Liver (tissue), 9 donors: ENCODE measurements around the gene TAP2. TPM values are rescaled to one million over a fixed set of nuclear protein-coding genes. Genes with fewer than 3 reads are reported as not detected.

Experiments
- DNase-seq: peaks from one replicate; pipeline ENCODE4 v3.0.0-alpha.2; 2017; ENCODE audit warnings: low spot score
- H3K27ac ChIP-seq, 2 donors: one replicate each; pipeline ENCODE4 v1.7.0; 2013; ENCODE audit warnings: inconsistent platforms in 2 of 2, low read length in 2 of 2, control low read depth in 1 of 2, low read depth in 1 of 2, mild to moderate bottlenecking in 1 of 2
- H3K27me3 ChIP-seq, 4 donors: one replicate each; pipeline versions ENCODE4 v1.6.1 to v1.7.0; 2013; ENCODE audit warnings: low read length in 3 of 4, inconsistent platforms in 1 of 4, mild to moderate bottlenecking in 1 of 4, moderate library complexity in 1 of 4; ENCODE audit not compliant: control insufficient read depth in 4 of 4, insufficient read depth in 4 of 4
- H3K36me3 ChIP-seq, 4 donors: one replicate each; pipeline versions ENCODE4 v1.6.1 to v1.7.0; 2013; ENCODE audit warnings: low read length in 3 of 4, mild to moderate bottlenecking in 3 of 4, low read depth in 1 of 4, moderate library complexity in 1 of 4; ENCODE audit not compliant: control insufficient read depth in 4 of 4, insufficient read depth in 3 of 4
- H3K4me1 ChIP-seq, 4 donors: one replicate each; pipeline versions ENCODE4 v1.6.1 to v1.7.0; 2013; ENCODE audit warnings: low read length in 3 of 4, mild to moderate bottlenecking in 3 of 4, moderate library complexity in 1 of 4; ENCODE audit not compliant: control insufficient read depth in 4 of 4, insufficient read depth in 4 of 4
- H3K4me3 ChIP-seq, 3 donors: one replicate each; pipeline versions ENCODE4 v1.6.1 to v1.7.0; 2013; ENCODE audit warnings: low read length in 3 of 3, control low read depth in 1 of 3, low read depth in 1 of 3, mild to moderate bottlenecking in 1 of 3
- H3K9ac ChIP-seq, 2 donors: one replicate each; pipeline ENCODE4 v1.7.0; 2013; ENCODE audit warnings: low read length in 2 of 2, mild to moderate bottlenecking in 2 of 2, moderate library complexity in 2 of 2, control low read depth in 1 of 2, low read depth in 1 of 2
- H3K9me3 ChIP-seq, 4 donors: one replicate each; pipeline versions ENCODE4 v1.6.1 to v1.7.0; 2013; ENCODE audit warnings: low read length in 3 of 4; ENCODE audit not compliant: control insufficient read depth in 4 of 4
- EGR1 ChIP-seq, 2 donors: IDR thresholded peaks; 2 replicates each; pipeline ENCODE4 v1.6.1; 2016 to 2018; ENCODE audit warnings: antibody characterized with exemption in 2 of 2, low read depth in 2 of 2
- FOXA2 ChIP-seq: IDR thresholded peaks from 2 replicates; pipeline ENCODE4 v1.6.1; 2016; ENCODE audit warnings: antibody characterized with exemption
- GABPA ChIP-seq, 2 donors: IDR thresholded peaks in 1 of 2; conservative IDR thresholded peaks in 1 of 2; 2 replicates each; pipeline ENCODE4 v1.6.1; 2016; ENCODE audit warnings: antibody characterized with exemption in 2 of 2, mild to moderate bottlenecking in 1 of 2, moderate library complexity in 1 of 2
- HNF4G ChIP-seq: IDR thresholded peaks from 2 replicates; pipeline ENCODE4 v1.6.1; 2016; ENCODE audit warnings: antibody characterized with exemption
- JUND ChIP-seq, 2 donors: IDR thresholded peaks; 2 replicates each; pipeline ENCODE4 v1.6.1; 2016; ENCODE audit warnings: antibody characterized with exemption in 2 of 2
- RXRA ChIP-seq, 2 donors: IDR thresholded peaks; 2 replicates each; pipeline ENCODE4 v1.6.1; 2017 to 2018; ENCODE audit warnings: antibody characterized with exemption in 2 of 2, mild to moderate bottlenecking in 1 of 2
- SP1 ChIP-seq: IDR thresholded peaks from 2 replicates; pipeline ENCODE4 v1.6.1; 2018; ENCODE audit warnings: antibody characterized with exemption, mild to moderate bottlenecking
- TAF1 ChIP-seq: conservative IDR thresholded peaks from 2 replicates; pipeline ENCODE4 v1.6.1; 2016; ENCODE audit warnings: antibody characterized with exemption, mild to moderate bottlenecking
- WGBS: extraction: QIAGEN DNeasy Blood & Tissue Kit; methylation state at CpG from one replicate; pipeline ENCODE4 v1.1.7; 2013; 5-methylcytosine and 5-hydroxymethylcytosine counted together
- polyA plus RNA-seq, 2 donors: library from polyadenylated mRNA; stranded (reverse) in 1 of 2; unstranded in 1 of 2; fragments of 200-250 nt in 1 of 2; fragments of >200 nt in 1 of 2; fragmentation: Nextera tagmentation in 1 of 2; extraction: Ambion mirVana in 1 of 2; gene quantifications; one replicate each; pipeline versions ENCODE4 v1.2.1 to v1.2.3, GENCODE V29; 2013 to 2015
- total RNA-seq, 2 donors: library from RNA; depleted of rRNA; stranded (reverse); fragments of >200 nt; gene quantifications; one replicate each; pipeline ENCODE4 v1.2.3, GENCODE V29; 2014
- TF ChIP-seq, protein P1 (sequence below): IDR thresholded peaks from 2 replicates; pipeline ENCODE4 v1.6.1; 2016; ENCODE audit warnings: antibody characterized with exemption
- TF ChIP-seq, protein P2 (sequence below): IDR thresholded peaks from 2 replicates; pipeline ENCODE4 v1.6.1; 2016; ENCODE audit warnings: antibody characterized with exemption
- TF ChIP-seq, protein P3 (sequence below): fragments of 150-350 bp; IDR thresholded peaks from 2 replicates; pipeline ENCODE4 v1.5.1; 2017; ENCODE audit warnings: improper control_type of control experiment, low read depth, low read length; ENCODE audit not compliant: missing input control
- TF ChIP-seq, protein P4 (sequence below): IDR thresholded peaks from 2 replicates; pipeline ENCODE4 v1.6.1; 2016; ENCODE audit warnings: antibody characterized with exemption
- donor health status: healthy.
- donor health status: healthy.
- donor health status: healthy.
- donor health status: healthy.
- donor health status: healthy.

Gene TAP2
- total and polyA plus RNA-seq, 4 donors = 2.2 to 14.9 (median 6.4) TPM

DNA sequence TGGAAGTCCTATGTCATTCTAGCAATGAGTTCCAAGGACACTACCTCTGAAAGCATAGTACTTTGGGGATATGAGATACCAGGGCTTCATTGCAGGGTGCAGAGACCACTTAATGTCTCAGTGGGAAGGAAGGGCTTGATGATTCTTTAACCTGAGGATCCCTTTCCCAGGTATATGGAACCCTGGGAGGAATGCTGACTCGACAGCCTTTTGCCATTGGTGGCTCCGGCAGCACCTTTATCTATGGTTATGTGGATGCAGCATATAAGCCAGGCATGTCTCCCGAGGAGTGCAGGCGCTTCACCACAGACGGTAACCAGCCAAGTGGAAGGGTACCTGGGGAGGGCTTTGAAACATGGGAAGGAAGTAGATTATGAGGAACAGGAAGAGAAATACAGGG is 19.7 kb upstream of the TAP2 start:
- no peaks in the 10 kb centered on the region for H3K9me3 ChIP-seq
- TF ChIP-seq, protein P1, sequence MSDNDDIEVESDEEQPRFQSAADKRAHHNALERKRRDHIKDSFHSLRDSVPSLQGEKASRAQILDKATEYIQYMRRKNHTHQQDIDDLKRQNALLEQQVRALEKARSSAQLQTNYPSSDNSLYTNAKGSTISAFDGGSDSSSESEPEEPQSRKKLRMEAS = no peak
- TF ChIP-seq, protein P2, sequence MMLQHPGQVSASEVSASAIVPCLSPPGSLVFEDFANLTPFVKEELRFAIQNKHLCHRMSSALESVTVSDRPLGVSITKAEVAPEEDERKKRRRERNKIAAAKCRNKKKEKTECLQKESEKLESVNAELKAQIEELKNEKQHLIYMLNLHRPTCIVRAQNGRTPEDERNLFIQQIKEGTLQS = no peak
- TF ChIP-seq RXRA (IDR thresholded peaks at IDR 0.05) (no peak), GABPA (IDR thresholded peaks at IDR 0.05 in 1 of 2, conservative IDR thresholded peaks at IDR 0.05 in 1 of 2) (no peak), HNF4G (no peak), TAF1 (no peak), FOXA2 (no peak)
- TF ChIP-seq, protein P3, sequence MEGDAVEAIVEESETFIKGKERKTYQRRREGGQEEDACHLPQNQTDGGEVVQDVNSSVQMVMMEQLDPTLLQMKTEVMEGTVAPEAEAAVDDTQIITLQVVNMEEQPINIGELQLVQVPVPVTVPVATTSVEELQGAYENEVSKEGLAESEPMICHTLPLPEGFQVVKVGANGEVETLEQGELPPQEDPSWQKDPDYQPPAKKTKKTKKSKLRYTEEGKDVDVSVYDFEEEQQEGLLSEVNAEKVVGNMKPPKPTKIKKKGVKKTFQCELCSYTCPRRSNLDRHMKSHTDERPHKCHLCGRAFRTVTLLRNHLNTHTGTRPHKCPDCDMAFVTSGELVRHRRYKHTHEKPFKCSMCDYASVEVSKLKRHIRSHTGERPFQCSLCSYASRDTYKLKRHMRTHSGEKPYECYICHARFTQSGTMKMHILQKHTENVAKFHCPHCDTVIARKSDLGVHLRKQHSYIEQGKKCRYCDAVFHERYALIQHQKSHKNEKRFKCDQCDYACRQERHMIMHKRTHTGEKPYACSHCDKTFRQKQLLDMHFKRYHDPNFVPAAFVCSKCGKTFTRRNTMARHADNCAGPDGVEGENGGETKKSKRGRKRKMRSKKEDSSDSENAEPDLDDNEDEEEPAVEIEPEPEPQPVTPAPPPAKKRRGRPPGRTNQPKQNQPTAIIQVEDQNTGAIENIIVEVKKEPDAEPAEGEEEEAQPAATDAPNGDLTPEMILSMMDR = no peak
- WGBS = 91% methylated on average over 5 of the region's 5 CpGs
- no peaks in the 10 kb centered on the region for H3K27me3 ChIP-seq
- peaks cover 4 to 7% (median 6%) of the 10 kb centered on the region in 4 donors for H3K4me1 ChIP-seq
- H3K36me3 ChIP-seq = peaks cover 2 to 24% (median 21%) of the 10 kb centered on the region in 4 donors
- H3K27ac ChIP-seq = no peak overlapping the region
- DNase-seq = no peak
- no peak overlapping the region for H3K9ac ChIP-seq
- no peak overlapping the region for H3K4me3 ChIP-seq

DNA sequence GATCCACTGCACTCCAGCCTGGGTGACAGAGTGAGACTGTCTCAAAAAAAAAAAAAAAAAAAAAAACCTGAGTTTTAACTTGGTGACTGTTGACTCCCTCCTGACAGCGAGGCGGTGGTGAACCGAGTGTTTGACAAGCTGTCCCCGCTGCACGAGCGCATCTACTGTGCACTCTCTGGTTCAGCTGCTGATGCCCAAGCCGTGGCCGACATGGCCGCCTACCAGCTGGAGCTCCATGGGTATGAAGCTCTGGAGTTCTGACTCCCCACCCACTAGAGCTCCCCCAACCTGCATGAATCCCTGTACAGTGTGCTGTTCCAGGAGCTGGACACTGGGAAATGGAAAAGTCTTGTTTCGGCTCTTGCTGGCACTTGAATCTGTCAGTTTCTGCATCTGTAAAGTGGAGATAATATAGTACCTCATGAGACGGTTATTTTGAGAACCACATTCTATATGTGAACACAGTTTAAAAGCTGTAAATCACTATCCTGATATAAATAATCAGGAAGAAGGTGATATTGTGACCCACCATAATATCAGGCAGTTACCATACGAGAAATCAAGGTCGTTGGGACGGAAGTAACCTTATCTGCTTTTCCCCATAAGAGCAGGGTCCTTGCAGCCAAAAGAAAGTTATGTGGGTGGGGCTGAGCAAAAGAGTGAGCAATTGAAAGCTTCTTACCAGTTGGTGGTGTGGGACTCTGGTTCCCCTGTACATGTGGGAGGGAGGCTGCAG is 18.8 kb upstream of the TAP2 start:
- peaks cover 2 to 24% (median 21%) of the 10 kb centered on the region in 4 donors for H3K36me3 ChIP-seq
- H3K4me3 ChIP-seq = no peak overlapping the region
- H3K27ac ChIP-seq = no peak overlapping the region
- WGBS = 91% methylated on average over 14 of the region's 14 CpGs
- peaks cover 4 to 14% (median 7%) of the 10 kb centered on the region in 4 donors for H3K4me1 ChIP-seq
- H3K9ac ChIP-seq = no peak overlapping the region
- H3K9me3 ChIP-seq = no peaks in the 10 kb centered on the region
- no peak for DNase-seq
- TF ChIP-seq HNF4G (no peak), EGR1 (IDR thresholded peaks at IDR 0.05; ENCODE audit: low read depth in 2 of 2) (no peak), TAF1 (no peak), SP1 (no peak), JUND (IDR thresholded peaks at IDR 0.05) (no peak), GABPA (IDR thresholded peaks at IDR 0.05 in 1 of 2, conservative IDR thresholded peaks at IDR 0.05 in 1 of 2) (no peak), FOXA2 (no peak), RXRA (IDR thresholded peaks at IDR 0.05) (no peak)
- TF ChIP-seq, protein P4, sequence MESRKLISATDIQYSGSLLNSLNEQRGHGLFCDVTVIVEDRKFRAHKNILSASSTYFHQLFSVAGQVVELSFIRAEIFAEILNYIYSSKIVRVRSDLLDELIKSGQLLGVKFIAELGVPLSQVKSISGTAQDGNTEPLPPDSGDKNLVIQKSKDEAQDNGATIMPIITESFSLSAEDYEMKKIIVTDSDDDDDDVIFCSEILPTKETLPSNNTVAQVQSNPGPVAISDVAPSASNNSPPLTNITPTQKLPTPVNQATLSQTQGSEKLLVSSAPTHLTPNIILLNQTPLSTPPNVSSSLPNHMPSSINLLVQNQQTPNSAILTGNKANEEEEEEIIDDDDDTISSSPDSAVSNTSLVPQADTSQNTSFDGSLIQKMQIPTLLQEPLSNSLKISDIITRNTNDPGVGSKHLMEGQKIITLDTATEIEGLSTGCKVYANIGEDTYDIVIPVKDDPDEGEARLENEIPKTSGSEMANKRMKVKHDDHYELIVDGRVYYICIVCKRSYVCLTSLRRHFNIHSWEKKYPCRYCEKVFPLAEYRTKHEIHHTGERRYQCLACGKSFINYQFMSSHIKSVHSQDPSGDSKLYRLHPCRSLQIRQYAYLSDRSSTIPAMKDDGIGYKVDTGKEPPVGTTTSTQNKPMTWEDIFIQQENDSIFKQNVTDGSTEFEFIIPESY = no peak
- TF ChIP-seq, protein P2 = no peak
- TF ChIP-seq, protein P3 = no peak
- H3K27me3 ChIP-seq = no peaks in the 10 kb centered on the region
